ENCODE results near the gene SART1.
"Not testable (repeated sequence)": the region's sequence is repeated elsewhere in the genome, so short reads cannot be mapped to it uniquely, and the experiment has no call there.

Gene SART1

GRCh38 chr11:66020618-66021357 lies 59.3 kb downstream of the SART1 start:
- Histone ChIP-seq H3K9ac (ENCODE audit: low read depth, low read length) (no peak overlapping the region), H3K9me3 (ENCODE audit: control insufficient read depth, insufficient read depth, low read length) (no peaks in the 10 kb centered on the region), H3K27me3 (ENCODE audit: control insufficient read depth, insufficient read depth, low read length) (peaks cover 17% of the 10 kb centered on the region; the same call in 1 of the 2 replicates), H3K4me3 (ENCODE audit: low read depth, low read length) (no peak overlapping the region), H3K4me1 (ENCODE audit: control insufficient read depth, insufficient read depth, low read length) (no peaks in the 10 kb centered on the region), H3K36me3 (ENCODE audit: control insufficient read depth, insufficient read depth, low read length) (no peaks in the 10 kb centered on the region), H3K27ac (ENCODE audit: low read depth, low read length) (no peak overlapping the region)

GRCh38 chr11:66022401-66023185 lies 61.1 kb downstream of the SART1 start:
- Histone ChIP-seq H3K27ac (ENCODE audit: low read depth, low read length) (no peak overlapping the region), H3K36me3 (ENCODE audit: control insufficient read depth, insufficient read depth, low read length) (no peaks in the 10 kb centered on the region), H3K9ac (ENCODE audit: low read depth, low read length) (no peak overlapping the region), H3K4me3 (ENCODE audit: low read depth, low read length) (no peak overlapping the region), H3K9me3 (ENCODE audit: control insufficient read depth, insufficient read depth, low read length) (no peaks in the 10 kb centered on the region), H3K27me3 (ENCODE audit: control insufficient read depth, insufficient read depth, low read length) (peaks cover 17% of the 10 kb centered on the region; the same call in 1 of the 2 replicates), H3K4me1 (ENCODE audit: control insufficient read depth, insufficient read depth, low read length) (no peaks in the 10 kb centered on the region)

- not testable (repeated sequence) for H3K36me3 ChIP-seq (ENCODE audit: control insufficient read depth, insufficient read depth, low read length); H3K4me1 ChIP-seq (ENCODE audit: control insufficient read depth, insufficient read depth, low read length); H3K9ac ChIP-seq (ENCODE audit: low read depth, low read length); H3K4me3 ChIP-seq (ENCODE audit: low read depth, low read length); H3K9me3 ChIP-seq (ENCODE audit: control insufficient read depth, insufficient read depth, low read length); H3K27ac ChIP-seq (ENCODE audit: low read depth, low read length)
- peaks cover 17% of the 10 kb centered on the region; the same call in 1 of the 2 replicates for H3K27me3 ChIP-seq (ENCODE audit: control insufficient read depth, insufficient read depth, low read length)
Measured at GRCh38 chr11:66023186-66023440, 61.6 kb downstream of the SART1 start.

- Histone ChIP-seq H3K27me3 (ENCODE audit: control insufficient read depth, insufficient read depth, low read length) (peaks cover 17% of the 10 kb centered on the region; the same call in 1 of the 2 replicates), H3K36me3 (ENCODE audit: control insufficient read depth, insufficient read depth, low read length) (no peaks in the 10 kb centered on the region), H3K9ac (ENCODE audit: low read depth, low read length) (no peak within 1 kb of the TSS), H3K4me3 (ENCODE audit: low read depth, low read length) (no peak within 1 kb of the TSS), H3K27ac (ENCODE audit: low read depth, low read length) (no peak within 1 kb of the TSS), H3K9me3 (ENCODE audit: control insufficient read depth, insufficient read depth, low read length) (no peaks in the 10 kb centered on the region), H3K4me1 (ENCODE audit: control insufficient read depth, insufficient read depth, low read length) (no peaks in the 10 kb centered on the region)
Measured at GRCh38 chr11:66026017-66026529, 64.5 kb downstream of the SART1 start, which contains the start of gene CATSPER1. Gene CATSPER1 (minus strand): TSS chr11:66026479. CDS start chr11:66026379, 100 bp downstream.
